ENCODE results near the gene ITGBL1. TPM values are rescaled to one million over a fixed set of nuclear protein-coding genes. Genes with fewer than 3 reads are reported as not detected.

The ITGBL1 gene
- total and polyA plus RNA-seq, 2 of the 13 experiments (the other 11 are each of a cell fraction or from before 2014, with no cell fraction given), result 0.02 TPM; not detected in 1

DNA sequence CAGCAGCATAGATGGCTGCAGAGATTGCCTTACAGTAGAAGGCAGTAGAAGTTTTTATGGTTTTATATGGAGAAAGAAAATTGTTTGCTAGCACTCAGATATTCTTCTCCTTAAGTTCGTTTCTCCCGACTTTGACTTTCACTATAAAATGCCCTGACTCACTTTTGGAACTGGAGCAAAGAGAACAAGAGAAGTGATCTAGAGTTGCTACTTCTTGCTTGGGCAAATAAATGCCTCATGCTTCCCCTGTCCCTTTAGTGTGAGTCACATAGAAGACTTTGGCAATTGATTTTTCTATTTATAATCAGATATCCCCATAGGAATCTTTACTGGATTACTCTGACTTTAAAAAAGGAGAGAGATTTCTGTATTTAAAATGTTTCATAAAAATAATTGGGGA, 46.9 kb downstream of the ITGBL1 start:
- intact Hi-C loops (cut with micrococcal nuclease; ENCODE audit: unreplicated experiment), result no loop called here
- H2AFZ ChIP-seq (ENCODE audit: low read length), result no peak overlapping the region
- no peak overlapping the region for H3K4me2 ChIP-seq (ENCODE audit: low read depth, low read length)
- WGBS (ENCODE audit: low lambda C conversion rate), result 0% methylated on average over 2 of the region's 2 CpGs
- POLR2A ChIA-PET, result no interaction called here
- DNase-seq (ENCODE audit: low spot score) (no peak), ATAC-seq (no peak), FAIRE-seq (no peak)
- TF ChIP-seq NFE2L2 (IDR thresholded peaks at IDR 0.05; ENCODE audit: low read length) (no peak), HNRNPLL (IDR thresholded peaks at IDR 0.05; ENCODE audit: low read depth, low read length, poor library complexity, severe bottlenecking) (no peak)
- TF ChIP-seq, protein P1, sequence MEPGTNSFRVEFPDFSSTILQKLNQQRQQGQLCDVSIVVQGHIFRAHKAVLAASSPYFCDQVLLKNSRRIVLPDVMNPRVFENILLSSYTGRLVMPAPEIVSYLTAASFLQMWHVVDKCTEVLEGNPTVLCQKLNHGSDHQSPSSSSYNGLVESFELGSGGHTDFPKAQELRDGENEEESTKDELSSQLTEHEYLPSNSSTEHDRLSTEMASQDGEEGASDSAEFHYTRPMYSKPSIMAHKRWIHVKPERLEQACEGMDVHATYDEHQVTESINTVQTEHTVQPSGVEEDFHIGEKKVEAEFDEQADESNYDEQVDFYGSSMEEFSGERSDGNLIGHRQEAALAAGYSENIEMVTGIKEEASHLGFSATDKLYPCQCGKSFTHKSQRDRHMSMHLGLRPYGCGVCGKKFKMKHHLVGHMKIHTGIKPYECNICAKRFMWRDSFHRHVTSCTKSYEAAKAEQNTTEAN (CRISPR knock-in tag; conservative IDR thresholded peaks at IDR 0.05), result no peak
- in situ Hi-C loops (cut with HindIII; ENCODE audit: extremely low pct_ligation_motif_present, low pct_unique_long_range_greater_than_20kb), result no loop called here
- H3K36me3 ChIP-seq (replicated peaks in 1 of 2; ENCODE audit: control insufficient read depth in 1 of 2, insufficient read depth in 2 of 2, low read length in 2 of 2), result no peaks in the 10 kb centered on the region
- no peaks in the 10 kb centered on the region for H3K9me3 ChIP-seq (ENCODE audit: low read length)
- H3K9ac ChIP-seq (ENCODE audit: insufficient read depth, low read depth, low read length), result no peak overlapping the region
- no peak overlapping the region for H3K4me3 ChIP-seq (replicated peaks in 1 of 3; ENCODE audit: insufficient read depth in 1 of 3, low read depth in 2 of 3, low read length in 3 of 3)
- no peaks in the 10 kb centered on the region for H4K20me1 ChIP-seq (ENCODE audit: insufficient read depth, low read length)
- H3K27ac ChIP-seq (ENCODE audit: extremely low read length, insufficient read depth, low read length), result no peak overlapping the region
- CTCF ChIA-PET (ENCODE audit: low intra/inter-chr PET ratio, low total read pairs), result no interaction called here
- no TSS peak for BruUV-seq (replicated peaks)
- H3K27me3 ChIP-seq (ENCODE audit: control insufficient read depth in 1 of 2, insufficient read depth in 2 of 2, low read length in 2 of 2), result no peaks in the 10 kb centered on the region
- no peaks in the 10 kb centered on the region for H3K4me1 ChIP-seq (ENCODE audit: insufficient read depth, low read length)
- no peaks in the 10 kb centered on the region for H3K79me2 ChIP-seq (ENCODE audit: insufficient read depth, low read length)

DNA sequence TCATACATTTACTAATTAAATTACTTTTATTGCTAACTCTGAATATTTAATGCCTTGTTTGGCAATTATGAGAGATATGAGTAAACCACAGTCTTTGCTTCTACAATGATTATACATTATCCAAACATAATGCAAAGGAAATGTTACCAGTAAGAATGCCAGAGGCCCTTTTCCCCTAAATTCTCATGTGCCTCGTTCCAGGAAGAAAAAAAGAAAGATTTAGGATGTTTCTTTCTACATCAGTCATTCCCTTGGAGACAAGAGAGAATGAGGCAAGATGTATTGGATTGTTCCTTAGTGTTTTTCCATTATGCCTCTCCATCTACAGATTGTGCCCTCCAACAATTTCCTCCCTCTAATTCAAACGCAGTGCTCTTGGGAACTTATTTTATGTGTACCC, 50.1 kb downstream of the ITGBL1 start:
- in situ Hi-C loops (cut with HindIII; ENCODE audit: extremely low pct_ligation_motif_present, low pct_unique_long_range_greater_than_20kb), result no loop called here
- intact Hi-C loops (cut with micrococcal nuclease; ENCODE audit: unreplicated experiment), result no loop called here
- no peaks in the 10 kb centered on the region for H3K9me3 ChIP-seq (ENCODE audit: low read length)
- no peaks in the 10 kb centered on the region for H3K36me3 ChIP-seq (replicated peaks in 1 of 2; ENCODE audit: control insufficient read depth in 1 of 2, insufficient read depth in 2 of 2, low read length in 2 of 2)
- WGBS (ENCODE audit: low lambda C conversion rate), result 0% methylated on average over 2 of the region's 2 CpGs
- H2AFZ ChIP-seq (ENCODE audit: low read length), result no peak overlapping the region
- BruUV-seq (replicated peaks), result no TSS peak
- H3K4me1 ChIP-seq (ENCODE audit: insufficient read depth, low read length), result no peaks in the 10 kb centered on the region
- ChIA-PET CTCF (ENCODE audit: low intra/inter-chr PET ratio, low total read pairs) (no interaction called here), POLR2A (no interaction called here)
- no peaks in the 10 kb centered on the region for H4K20me1 ChIP-seq (ENCODE audit: insufficient read depth, low read length)
- H3K4me3 ChIP-seq (replicated peaks in 1 of 3; ENCODE audit: insufficient read depth in 1 of 3, low read depth in 2 of 3, low read length in 3 of 3), result no peak overlapping the region
- H3K9ac ChIP-seq (ENCODE audit: insufficient read depth, low read depth, low read length), result no peak overlapping the region
- no peaks in the 10 kb centered on the region for H3K79me2 ChIP-seq (ENCODE audit: insufficient read depth, low read length)
- no peaks in the 10 kb centered on the region; a peak in 1 of 5 replicates for H3K27me3 ChIP-seq (ENCODE audit: control insufficient read depth in 1 of 2, insufficient read depth in 2 of 2, low read length in 2 of 2)
- FAIRE-seq, result no peak
- no peak overlapping the region for H3K27ac ChIP-seq (ENCODE audit: extremely low read length, insufficient read depth, low read length)
- no peak for DNase-seq (ENCODE audit: low spot score)
- H3K4me2 ChIP-seq (ENCODE audit: low read depth, low read length), result no peak overlapping the region
- ATAC-seq, result no peak
- TF ChIP-seq, protein P2, sequence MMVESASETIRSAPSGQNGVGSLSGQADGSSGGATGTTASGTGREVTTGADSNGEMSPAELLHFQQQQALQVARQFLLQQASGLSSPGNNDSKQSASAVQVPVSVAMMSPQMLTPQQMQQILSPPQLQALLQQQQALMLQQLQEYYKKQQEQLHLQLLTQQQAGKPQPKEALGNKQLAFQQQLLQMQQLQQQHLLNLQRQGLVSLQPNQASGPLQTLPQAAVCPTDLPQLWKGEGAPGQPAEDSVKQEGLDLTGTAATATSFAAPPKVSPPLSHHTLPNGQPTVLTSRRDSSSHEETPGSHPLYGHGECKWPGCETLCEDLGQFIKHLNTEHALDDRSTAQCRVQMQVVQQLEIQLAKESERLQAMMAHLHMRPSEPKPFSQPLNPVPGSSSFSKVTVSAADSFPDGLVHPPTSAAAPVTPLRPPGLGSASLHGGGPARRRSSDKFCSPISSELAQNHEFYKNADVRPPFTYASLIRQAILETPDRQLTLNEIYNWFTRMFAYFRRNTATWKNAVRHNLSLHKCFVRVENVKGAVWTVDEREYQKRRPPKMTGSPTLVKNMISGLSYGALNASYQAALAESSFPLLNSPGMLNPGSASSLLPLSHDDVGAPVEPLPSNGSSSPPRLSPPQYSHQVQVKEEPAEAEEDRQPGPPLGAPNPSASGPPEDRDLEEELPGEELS (CRISPR knock-in tag; IDR thresholded peaks at IDR 0.05), result no peak
- TF ChIP-seq, protein P3, sequence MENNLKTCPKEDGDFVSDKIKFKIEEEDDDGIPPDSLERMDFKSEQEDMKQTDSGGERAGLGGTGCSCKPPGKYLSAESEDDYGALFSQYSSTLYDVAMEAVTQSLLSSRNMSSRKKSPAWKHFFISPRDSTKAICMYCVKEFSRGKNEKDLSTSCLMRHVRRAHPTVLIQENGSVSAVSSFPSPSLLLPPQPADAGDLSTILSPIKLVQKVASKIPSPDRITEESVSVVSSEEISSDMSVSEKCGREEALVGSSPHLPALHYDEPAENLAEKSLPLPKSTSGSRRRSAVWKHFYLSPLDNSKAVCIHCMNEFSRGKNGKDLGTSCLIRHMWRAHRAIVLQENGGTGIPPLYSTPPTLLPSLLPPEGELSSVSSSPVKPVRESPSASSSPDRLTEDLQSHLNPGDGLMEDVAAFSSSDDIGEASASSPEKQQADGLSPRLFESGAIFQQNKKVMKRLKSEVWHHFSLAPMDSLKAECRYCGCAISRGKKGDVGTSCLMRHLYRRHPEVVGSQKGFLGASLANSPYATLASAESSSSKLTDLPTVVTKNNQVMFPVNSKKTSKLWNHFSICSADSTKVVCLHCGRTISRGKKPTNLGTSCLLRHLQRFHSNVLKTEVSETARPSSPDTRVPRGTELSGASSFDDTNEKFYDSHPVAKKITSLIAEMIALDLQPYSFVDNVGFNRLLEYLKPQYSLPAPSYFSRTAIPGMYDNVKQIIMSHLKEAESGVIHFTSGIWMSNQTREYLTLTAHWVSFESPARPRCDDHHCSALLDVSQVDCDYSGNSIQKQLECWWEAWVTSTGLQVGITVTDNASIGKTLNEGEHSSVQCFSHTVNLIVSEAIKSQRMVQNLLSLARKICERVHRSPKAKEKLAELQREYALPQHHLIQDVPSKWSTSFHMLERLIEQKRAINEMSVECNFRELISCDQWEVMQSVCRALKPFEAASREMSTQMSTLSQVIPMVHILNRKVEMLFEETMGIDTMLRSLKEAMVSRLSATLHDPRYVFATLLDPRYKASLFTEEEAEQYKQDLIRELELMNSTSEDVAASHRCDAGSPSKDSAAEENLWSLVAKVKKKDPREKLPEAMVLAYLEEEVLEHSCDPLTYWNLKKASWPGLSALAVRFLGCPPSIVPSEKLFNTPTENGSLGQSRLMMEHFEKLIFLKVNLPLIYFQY (CRISPR knock-in tag; IDR thresholded peaks at IDR 0.05; ENCODE audit: borderline replicate concordance), result no peak
- TF ChIP-seq ATF7 (IDR thresholded peaks at IDR 0.05) (no peak), ATF7 (CRISPR knock-in tag; IDR thresholded peaks at IDR 0.05) (no peak), EP300 (IDR thresholded peaks at IDR 0.05; ENCODE audit: low read depth in 2 of 2, low read length in 2 of 2) (no peak), EP300 (CRISPR knock-in tag; IDR thresholded peaks at IDR 0.05; ENCODE audit: borderline replicate concordance) (no peak), MBNL3 (CRISPR knock-in tag; conservative IDR thresholded peaks at IDR 0.05) (no peak)
- TF ChIP-seq, protein P4, sequence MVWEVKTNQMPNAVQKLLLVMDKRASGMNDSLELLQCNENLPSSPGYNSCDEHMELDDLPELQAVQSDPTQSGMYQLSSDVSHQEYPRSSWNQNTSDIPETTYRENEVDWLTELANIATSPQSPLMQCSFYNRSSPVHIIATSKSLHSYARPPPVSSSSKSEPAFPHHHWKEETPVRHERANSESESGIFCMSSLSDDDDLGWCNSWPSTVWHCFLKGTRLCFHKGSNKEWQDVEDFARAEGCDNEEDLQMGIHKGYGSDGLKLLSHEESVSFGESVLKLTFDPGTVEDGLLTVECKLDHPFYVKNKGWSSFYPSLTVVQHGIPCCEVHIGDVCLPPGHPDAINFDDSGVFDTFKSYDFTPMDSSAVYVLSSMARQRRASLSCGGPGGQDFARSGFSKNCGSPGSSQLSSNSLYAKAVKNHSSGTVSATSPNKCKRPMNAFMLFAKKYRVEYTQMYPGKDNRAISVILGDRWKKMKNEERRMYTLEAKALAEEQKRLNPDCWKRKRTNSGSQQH (CRISPR knock-in tag; IDR thresholded peaks at IDR 0.05; ENCODE audit: low read depth), result no peak

Measured in HepG2 (cell line).